ENCODE data around the gene BCKDK. TPM values are rescaled to one million over a fixed set of nuclear protein-coding genes. Genes with fewer than 3 reads are reported as not detected.

The BCKDK gene
- total RNA-seq, 4 donors from 2014 or later = 26.6 to 39.8 (median 33.5) TPM

DNA sequence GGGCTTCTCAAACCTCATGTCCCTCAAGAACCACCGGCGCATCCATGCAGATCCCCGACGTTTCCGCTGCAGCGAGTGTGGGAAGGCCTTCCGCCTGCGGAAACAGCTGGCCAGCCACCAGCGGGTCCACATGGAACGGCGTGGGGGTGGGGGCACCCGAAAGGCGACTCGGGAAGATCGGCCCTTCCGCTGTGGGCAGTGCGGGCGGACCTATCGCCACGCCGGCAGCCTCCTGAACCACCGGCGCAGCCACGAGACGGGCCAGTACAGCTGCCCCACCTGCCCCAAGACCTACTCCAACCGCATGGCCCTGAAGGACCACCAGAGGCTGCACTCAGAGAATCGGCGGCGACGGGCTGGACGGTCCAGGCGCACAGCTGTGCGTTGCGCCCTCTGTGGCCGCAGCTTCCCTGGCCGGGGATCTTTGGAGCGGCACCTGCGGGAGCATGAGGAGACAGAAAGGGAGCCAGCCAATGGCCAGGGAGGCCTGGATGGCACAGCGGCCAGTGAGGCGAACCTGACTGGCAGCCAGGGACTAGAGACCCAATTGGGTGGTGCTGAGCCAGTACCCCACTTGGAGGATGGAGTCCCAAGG is 28.1 kb upstream of the BCKDK start:
- no peak for TF ChIP-seq POLR2A (IDR thresholded peaks at IDR 0.05)
- TF ChIP-seq, protein P1, sequence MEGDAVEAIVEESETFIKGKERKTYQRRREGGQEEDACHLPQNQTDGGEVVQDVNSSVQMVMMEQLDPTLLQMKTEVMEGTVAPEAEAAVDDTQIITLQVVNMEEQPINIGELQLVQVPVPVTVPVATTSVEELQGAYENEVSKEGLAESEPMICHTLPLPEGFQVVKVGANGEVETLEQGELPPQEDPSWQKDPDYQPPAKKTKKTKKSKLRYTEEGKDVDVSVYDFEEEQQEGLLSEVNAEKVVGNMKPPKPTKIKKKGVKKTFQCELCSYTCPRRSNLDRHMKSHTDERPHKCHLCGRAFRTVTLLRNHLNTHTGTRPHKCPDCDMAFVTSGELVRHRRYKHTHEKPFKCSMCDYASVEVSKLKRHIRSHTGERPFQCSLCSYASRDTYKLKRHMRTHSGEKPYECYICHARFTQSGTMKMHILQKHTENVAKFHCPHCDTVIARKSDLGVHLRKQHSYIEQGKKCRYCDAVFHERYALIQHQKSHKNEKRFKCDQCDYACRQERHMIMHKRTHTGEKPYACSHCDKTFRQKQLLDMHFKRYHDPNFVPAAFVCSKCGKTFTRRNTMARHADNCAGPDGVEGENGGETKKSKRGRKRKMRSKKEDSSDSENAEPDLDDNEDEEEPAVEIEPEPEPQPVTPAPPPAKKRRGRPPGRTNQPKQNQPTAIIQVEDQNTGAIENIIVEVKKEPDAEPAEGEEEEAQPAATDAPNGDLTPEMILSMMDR (IDR thresholded peaks at IDR 0.05) = no peak
- Histone ChIP-seq H3K4me3 (no peak overlapping the region), H3K27ac (no peak overlapping the region), H3K27me3 (no peaks in the 10 kb centered on the region), H3K36me3 (peaks cover 33 to 90% (median 57%) of the 10 kb centered on the region in 3 donors), H3K9me3 (no peaks in the 10 kb centered on the region), H3K4me1 (peaks cover 6 to 30% (median 7%) of the 10 kb centered on the region in 3 donors)
- WGBS, 2 donors = 92% methylated on average over 2 of the region's 40 CpGs; no CpG with 5 or more reads in 1 of the 2 donors
- intact Hi-C loops (cut with DNase I) = no loop called here
- no peak for DNase-seq

DNA sequence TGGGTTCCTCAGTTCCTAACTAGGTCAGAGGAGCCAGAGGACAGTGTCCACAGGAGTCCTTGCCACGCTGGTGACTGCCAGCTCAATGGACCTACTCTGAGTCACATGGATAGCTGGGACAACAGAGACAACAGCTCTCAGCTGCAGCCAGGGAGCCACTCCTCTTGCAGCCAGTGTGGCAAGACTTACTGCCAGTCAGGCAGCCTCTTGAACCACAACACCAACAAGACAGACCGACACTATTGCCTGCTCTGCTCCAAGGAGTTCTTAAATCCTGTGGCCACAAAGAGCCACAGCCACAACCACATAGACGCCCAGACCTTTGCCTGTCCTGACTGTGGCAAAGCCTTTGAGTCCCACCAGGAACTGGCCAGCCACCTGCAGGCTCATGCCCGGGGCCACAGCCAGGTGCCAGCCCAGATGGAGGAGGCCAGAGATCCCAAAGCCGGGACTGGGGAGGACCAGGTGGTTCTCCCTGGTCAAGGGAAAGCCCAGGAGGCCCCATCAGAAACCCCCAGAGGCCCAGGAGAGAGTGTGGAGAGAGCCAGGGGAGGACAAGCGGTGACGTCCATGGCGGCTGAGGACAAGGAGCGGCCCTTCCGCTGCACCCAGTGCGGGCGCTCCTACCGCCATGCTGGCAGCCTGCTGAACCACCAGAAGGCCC is 27.3 kb upstream of the BCKDK start:
- no peak for DNase-seq
- no peak overlapping the region for H3K27ac ChIP-seq
- no peak overlapping the region for H3K4me3 ChIP-seq
- no peaks in the 10 kb centered on the region for H3K9me3 ChIP-seq
- intact Hi-C loops (cut with DNase I) = no loop called here
- H3K27me3 ChIP-seq = no peaks in the 10 kb centered on the region
- H3K36me3 ChIP-seq = peaks cover 33 to 98% (median 57%) of the 10 kb centered on the region in 3 donors
- 86% methylated on average over 9 of the region's 13 CpGs; no CpG with 5 or more reads in 1 of the 2 donors for WGBS, 2 donors
- TF ChIP-seq, protein P1 (IDR thresholded peaks at IDR 0.05) = no peak
- no peak for TF ChIP-seq POLR2A (IDR thresholded peaks at IDR 0.05)
- H3K4me1 ChIP-seq = peaks cover 2 to 22% (median 3%) of the 10 kb centered on the region in 3 donors

DNA sequence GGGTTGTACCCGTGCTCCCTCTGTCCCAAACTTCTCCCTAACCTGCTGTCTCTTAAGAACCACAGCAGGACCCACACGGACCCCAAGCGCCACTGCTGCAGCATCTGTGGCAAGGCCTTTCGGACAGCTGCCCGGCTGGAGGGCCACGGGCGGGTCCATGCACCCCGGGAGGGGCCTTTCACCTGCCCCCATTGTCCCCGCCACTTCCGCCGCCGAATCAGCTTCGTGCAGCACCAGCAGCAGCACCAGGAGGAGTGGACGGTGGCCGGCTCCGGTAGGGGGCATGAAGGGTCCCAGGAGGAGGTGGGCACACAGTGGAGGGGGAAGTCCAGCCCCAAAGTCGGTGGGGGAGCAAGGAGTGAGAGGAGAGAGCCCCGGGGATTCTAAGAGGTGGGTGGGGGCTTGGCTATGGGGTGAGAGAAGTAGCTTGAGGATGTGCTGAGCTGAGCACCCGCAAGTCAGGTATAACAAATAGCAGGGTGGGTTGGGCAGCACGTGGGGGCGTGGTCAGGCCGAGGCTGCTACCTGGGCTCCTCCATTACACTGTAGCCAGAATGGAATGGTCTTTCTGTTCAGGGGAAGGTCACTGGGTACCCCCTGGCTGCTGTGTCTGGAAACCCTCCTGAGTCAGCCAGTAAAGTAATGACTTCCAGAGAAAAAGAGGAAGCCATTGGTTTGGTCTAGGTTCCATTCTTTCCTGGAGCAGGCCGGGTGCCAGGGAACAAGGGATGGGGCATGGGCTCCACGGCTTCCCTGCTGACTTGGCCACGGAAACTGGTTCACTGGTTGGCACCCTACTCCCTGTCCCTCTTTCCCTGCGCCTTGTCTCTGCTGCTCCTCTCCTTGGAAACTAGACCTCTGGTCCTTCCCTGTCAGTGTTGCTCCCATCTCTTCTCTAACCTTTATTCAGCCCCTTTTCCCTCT is 26.5 kb upstream of the BCKDK start:
- WGBS, 2 donors = 67 to 83% methylated on average over 10 to 11 of the region's 26 CpGs
- Histone ChIP-seq H3K27me3 (no peaks in the 10 kb centered on the region), H3K9me3 (no peaks in the 10 kb centered on the region), H3K4me1 (peaks cover 0 to 16% (median 2%) of the 10 kb centered on the region in 3 donors), H3K36me3 (peaks cover 31 to 98% (median 52%) of the 10 kb centered on the region in 3 donors), H3K27ac (no peak overlapping the region), H3K4me3 (no peak overlapping the region)
- no peak for TF ChIP-seq POLR2A (IDR thresholded peaks at IDR 0.05)
- TF ChIP-seq, protein P1 (IDR thresholded peaks at IDR 0.05) = no peak
- intact Hi-C loops (cut with DNase I) = no loop called here
- no peak for DNase-seq

DNA sequence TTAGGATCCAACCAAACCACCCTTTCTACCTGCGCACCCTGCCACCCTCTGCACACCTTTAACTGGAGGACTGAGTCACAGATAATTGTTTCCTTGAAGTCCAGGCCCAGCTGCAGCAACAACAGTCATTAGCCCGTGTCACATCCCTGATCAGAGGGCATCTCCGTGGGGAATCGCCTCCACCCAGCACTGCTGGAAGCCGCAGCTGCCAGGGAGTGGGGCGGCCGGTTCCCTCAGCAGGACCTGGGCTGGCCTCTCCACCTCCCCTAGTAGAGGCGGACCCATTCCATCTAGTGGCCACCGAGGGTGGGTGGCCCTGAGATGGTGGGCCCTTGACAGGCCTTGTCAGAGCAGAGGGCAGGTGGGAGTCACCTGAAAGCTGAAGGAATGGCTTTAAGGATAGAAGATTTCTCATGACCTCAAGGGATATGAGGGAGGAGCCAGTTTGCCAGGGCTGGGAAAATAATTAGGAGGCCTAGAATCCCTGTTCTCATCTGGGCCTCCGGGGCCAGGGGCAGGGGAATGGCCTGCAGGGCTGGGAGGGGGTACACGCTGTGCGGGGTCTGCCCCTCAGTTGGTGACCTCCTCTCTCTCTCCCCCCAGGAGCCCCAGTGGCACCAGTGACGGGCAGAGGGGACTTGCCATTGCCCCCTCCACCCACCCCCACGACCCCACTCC is 25.7 kb upstream of the BCKDK start:
- no peak overlapping the region for H3K4me3 ChIP-seq
- intact Hi-C loops (cut with DNase I) = no loop called here
- no peak for DNase-seq
- TF ChIP-seq POLR2A (IDR thresholded peaks at IDR 0.05) = no peak
- TF ChIP-seq, protein P1 (IDR thresholded peaks at IDR 0.05) = no peak
- peaks cover 23 to 98% (median 46%) of the 10 kb centered on the region in 3 donors for H3K36me3 ChIP-seq
- WGBS, 2 donors = 60 to 74% methylated on average over 1 to 6 of the region's 14 CpGs
- H3K27ac ChIP-seq = no peak overlapping the region
- H3K4me1 ChIP-seq = peaks cover 0 to 16% (median 2%) of the 10 kb centered on the region in 3 donors
- no peaks in the 10 kb centered on the region for H3K9me3 ChIP-seq
- no peaks in the 10 kb centered on the region for H3K27me3 ChIP-seq

Data from esophagus squamous epithelium (tissue), 5 donors.